ENCODE results near the gene LENEP.
"Not testable (repeated sequence)": the region's sequence is repeated elsewhere in the genome, so short reads cannot be mapped to it uniquely, and the experiment has no call there.

The LENEP gene

GRCh38 chr1:154975409-154976059 is 17.9 kb upstream of the LENEP start:
- peak; percentile 72 for DNase-seq (ENCODE audit: low read depth)
- H3K4me3 ChIP-seq (ENCODE audit: low read depth, low read length) = peak overlapping the region; percentile 71
- no peak for TF ChIP-seq CTCF (conservative IDR thresholded peaks at IDR 0.05; ENCODE audit: low read depth, low read length)

DNA sequence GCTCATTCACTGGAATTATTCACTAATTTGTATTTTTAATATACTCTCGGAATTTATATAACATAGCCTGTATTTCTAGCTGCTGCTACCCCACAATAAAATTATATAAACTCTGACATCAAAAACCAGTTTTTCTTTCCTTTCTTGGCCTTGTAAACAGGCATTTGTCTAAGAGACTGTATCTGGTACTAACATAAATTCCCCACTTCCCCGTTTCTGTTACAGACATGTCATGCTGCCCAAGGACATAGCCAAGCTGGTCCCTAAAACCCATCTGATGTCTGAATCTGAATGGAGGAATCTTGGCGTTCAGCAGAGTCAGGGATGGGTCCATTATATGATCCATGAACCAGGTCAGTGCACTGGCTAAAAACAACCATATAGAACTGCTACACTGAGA is 15.6 kb upstream of the LENEP start:
- DNase-seq (ENCODE audit: low read depth); H3K4me3 ChIP-seq (ENCODE audit: low read depth, low read length): not testable (repeated sequence)

GRCh38 chr1:154978360-154978759 is 15.0 kb upstream of the LENEP start:
- H3K4me3 ChIP-seq (ENCODE audit: low read depth, low read length) = no peak overlapping the region
- no peak for TF ChIP-seq CTCF (conservative IDR thresholded peaks at IDR 0.05; ENCODE audit: low read depth, low read length)
- no peak for DNase-seq (ENCODE audit: low read depth)

GRCh38 chr1:154982341-154982740 is 11.0 kb upstream of the LENEP start:
- DNase-seq (ENCODE audit: low read depth) = no peak
- H3K4me3 ChIP-seq (ENCODE audit: low read depth, low read length) = peak overlapping the region; percentile 17
- TF ChIP-seq CTCF (conservative IDR thresholded peaks at IDR 0.05; ENCODE audit: low read depth, low read length) = no peak

GRCh38 chr1:154982897-154983648 is 10.3 kb upstream of the LENEP start, which contains the start of gene FLAD1:
FLAD1 (plus strand) TSS chr1:154983344; CDS start chr1:154983695, 351 bp downstream.
- DNase-seq (ENCODE audit: low read depth) = peak; percentile 100
- no peak for TF ChIP-seq CTCF (conservative IDR thresholded peaks at IDR 0.05; ENCODE audit: low read depth, low read length)
- peak within 1 kb of the TSS; percentile 88 for H3K4me3 ChIP-seq (ENCODE audit: low read depth, low read length)

DNA sequence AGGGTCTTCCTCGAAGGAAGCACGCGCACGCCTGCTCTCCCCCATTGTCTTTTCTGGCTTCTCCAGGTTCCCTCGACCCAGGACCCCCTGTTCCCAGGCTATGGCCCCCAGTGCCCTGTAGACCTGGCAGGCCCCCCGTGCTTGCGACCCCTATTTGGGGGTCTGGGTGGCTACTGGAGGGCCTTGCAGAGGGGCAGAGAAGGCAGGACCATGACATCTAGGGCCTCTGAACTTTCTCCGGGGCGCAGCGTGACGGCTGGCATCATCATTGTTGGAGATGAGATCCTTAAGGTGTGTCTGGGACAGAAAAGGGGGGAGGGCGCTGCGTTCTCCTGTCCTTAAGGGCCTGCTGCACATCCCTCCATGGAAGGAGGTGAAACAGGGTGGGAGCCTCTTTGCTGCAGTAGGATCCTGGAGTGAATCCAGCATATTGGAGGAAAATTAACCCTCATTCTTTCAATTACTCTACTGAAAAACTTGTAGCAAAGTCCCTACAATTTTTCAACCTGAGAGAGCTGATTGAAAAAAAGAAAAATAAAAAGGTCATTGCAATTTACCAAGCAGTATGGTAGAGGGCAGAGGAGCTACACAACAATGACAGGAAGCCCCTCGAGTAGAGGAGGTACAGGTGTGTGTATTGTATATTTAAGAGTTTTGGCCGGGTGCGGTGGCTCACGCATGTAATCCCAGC is 9.5 kb upstream of the LENEP start:
- peak overlapping the region; percentile 88 for H3K4me3 ChIP-seq (ENCODE audit: low read depth, low read length)
- no peak for DNase-seq (ENCODE audit: low read depth)
- TF ChIP-seq CTCF (conservative IDR thresholded peaks at IDR 0.05; ENCODE audit: low read depth, low read length) = no peak

DNA sequence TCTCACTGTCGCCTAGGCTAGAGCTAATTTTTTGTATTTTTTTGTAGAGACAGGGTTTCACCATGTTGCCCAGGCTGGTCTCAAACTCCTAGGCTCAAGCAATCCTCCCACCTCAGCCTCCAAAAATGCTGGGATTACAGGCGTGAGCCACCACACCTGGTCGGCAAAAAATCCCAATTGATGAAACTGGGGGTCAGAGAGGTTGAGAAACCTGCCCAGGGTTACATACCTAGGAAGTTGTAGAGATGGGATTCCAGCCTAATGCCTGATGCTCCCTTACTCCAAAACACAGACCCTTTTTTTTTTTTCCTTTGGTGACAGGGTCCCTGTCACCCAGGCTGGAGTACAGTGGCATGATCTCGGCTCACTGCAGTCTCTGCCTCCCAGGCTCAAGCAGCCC is 6.7 kb upstream of the LENEP start:
- H3K4me3 ChIP-seq (ENCODE audit: low read depth, low read length); DNase-seq (ENCODE audit: low read depth): not testable (repeated sequence)

Measured in choroid plexus epithelial cell (primary cell).